Astrocyte (in vitro differentiated cells and primary cell): Measurements from ENCODE around the gene SARS2. TPM values are rescaled to one million over a fixed set of nuclear protein-coding genes. Genes with fewer than 3 reads are reported as not detected.

ENCODE experiments used
- DNase-seq: peaks from one replicate; pipeline ENCODE4 v3.0.0-alpha.2; 2010; ENCODE audit warnings: low read depth
- FAIRE-seq: peaks from 2 replicates; lab custom pipeline; 2011; peaks lifted over from hg19 to GRCh38; lab: Jason Lieb, UNC
- H2AFZ ChIP-seq: 2 replicates; pipeline ENCODE4 v1.6.0; 2012; ENCODE audit warnings: low read depth, low read length, inconsistent platforms
- H3K27ac ChIP-seq: 2 replicates; pipeline ENCODE4 v1.5.1; 2011; ENCODE audit warnings: low read depth, low read length, inconsistent platforms
- H3K27me3 ChIP-seq: 2 replicates; pipeline ENCODE4 v1.6.0; 2011; ENCODE audit warnings: low read length, inconsistent platforms; ENCODE audit not compliant: insufficient read depth
- H3K36me3 ChIP-seq: 2 replicates; pipeline ENCODE4 v1.5.1; 2011; ENCODE audit warnings: low read length, inconsistent platforms; ENCODE audit not compliant: insufficient read depth
- H3K4me1 ChIP-seq: 2 replicates; pipeline ENCODE4 v1.5.1; 2011; ENCODE audit warnings: low read length, inconsistent platforms; ENCODE audit not compliant: insufficient read depth
- H3K4me2 ChIP-seq: 2 replicates; pipeline ENCODE4 v1.6.0; 2012; ENCODE audit warnings: low read length, inconsistent platforms
- H3K4me3 ChIP-seq: 2 replicates; pipeline ENCODE4 v1.5.1; 2011; ENCODE audit warnings: low read depth, mild to moderate bottlenecking, low read length, inconsistent platforms; ENCODE audit not compliant: insufficient read depth
- H3K79me2 ChIP-seq: 2 replicates; pipeline ENCODE4 v1.6.0; 2012; ENCODE audit warnings: mild to moderate bottlenecking, low read length, inconsistent platforms; ENCODE audit not compliant: insufficient read depth
- H3K9ac ChIP-seq: 2 replicates; pipeline ENCODE4 v1.6.0; 2012; ENCODE audit warnings: mild to moderate bottlenecking, low read length, inconsistent platforms
- H3K9me3 ChIP-seq: 2 replicates; pipeline ENCODE4 v1.5.1; 2012; ENCODE audit warnings: low read depth, mild to moderate bottlenecking, low read length, inconsistent platforms; ENCODE audit not compliant: insufficient read depth
- H4K20me1 ChIP-seq: 2 replicates; pipeline ENCODE4 v1.6.0; 2012; ENCODE audit warnings: low read length, inconsistent platforms; ENCODE audit not compliant: insufficient read depth
- H3K27ac Mint-ChIP-seq: one replicate; pipeline ENCODE4 v1.8.0; 2021; ENCODE audit warnings: mild to moderate bottlenecking, mixed read lengths; ENCODE audit not compliant: unreplicated experiment
- H3K27me3 Mint-ChIP-seq: one replicate; pipeline ENCODE4 v1.8.0; 2021; ENCODE audit warnings: low read depth, mixed read lengths; ENCODE audit not compliant: unreplicated experiment
- H3K36me3 Mint-ChIP-seq: one replicate; pipeline ENCODE4 v1.8.0; 2021; ENCODE audit warnings: low read depth, mixed read lengths; ENCODE audit not compliant: unreplicated experiment
- H3K4me1 Mint-ChIP-seq: one replicate; pipeline ENCODE4 v1.8.0; 2021; ENCODE audit warnings: low read depth, mixed read lengths; ENCODE audit not compliant: unreplicated experiment
- H3K4me3 Mint-ChIP-seq: one replicate; pipeline ENCODE4 v1.8.0; 2021; ENCODE audit warnings: mild to moderate bottlenecking, moderate library complexity, mixed read lengths; ENCODE audit not compliant: unreplicated experiment
- H3K9me3 Mint-ChIP-seq: one replicate; pipeline ENCODE4 v1.8.0; 2021; ENCODE audit warnings: mild to moderate bottlenecking, mixed read lengths; ENCODE audit not compliant: unreplicated experiment
- EZH2 ChIP-seq: IDR thresholded peaks from 2 replicates; pipeline ENCODE4 v1.6.1; 2012; ENCODE audit warnings: mild to moderate bottlenecking, low read length, inconsistent platforms; ENCODE audit not compliant: insufficient read depth
- total RNA-seq: library from RNA; stranded (reverse); gene quantifications from 2 replicates; pipeline ENCODE4 v1.2.1, GENCODE V29; 2021
- TF ChIP-seq, protein P1 (sequence below): IDR thresholded peaks from 2 replicates; pipeline ENCODE4 v1.5.1; 2011; ENCODE audit warnings: low read depth, mild to moderate bottlenecking, inconsistent platforms, low read length, moderate library complexity; ENCODE audit not compliant: insufficient read depth

The SARS2 gene
- total RNA-seq, 1 donor from 2014 or later = 24.8 TPM

DNA sequence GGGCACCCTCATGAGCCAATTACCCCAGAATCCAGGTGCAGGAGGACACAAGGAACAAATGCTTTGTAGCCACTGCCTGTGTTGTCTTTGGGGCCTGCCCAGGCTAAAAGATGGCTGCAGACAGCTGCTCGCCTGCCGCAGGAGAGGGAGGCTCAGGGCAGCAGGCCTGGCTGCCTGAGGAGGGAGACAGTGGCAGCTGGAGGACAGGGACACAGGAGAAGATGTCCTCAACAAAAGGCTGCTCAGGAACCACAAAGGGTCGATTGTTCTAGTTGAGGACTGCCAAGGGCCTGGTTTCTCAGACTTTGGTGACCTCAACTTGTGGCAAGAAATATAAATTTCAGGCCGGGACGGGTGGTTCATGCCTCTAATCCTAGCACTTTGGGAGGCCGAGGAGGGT lies 38.8 kb downstream of the SARS2 start:
- no peak for DNase-seq
- Mint-ChIP-seq H3K27ac (no peak overlapping the region), H3K36me3 (peaks cover 3% of the 10 kb centered on the region), H3K27me3 (no peaks in the 10 kb centered on the region), H3K4me1 (no peaks in the 10 kb centered on the region), H3K4me3 (no peak overlapping the region), H3K9me3 (no peaks in the 10 kb centered on the region)
- H4K20me1 ChIP-seq = no peaks in the 10 kb centered on the region
- H3K36me3 ChIP-seq = peaks cover 7% of the 10 kb centered on the region
- no peak for FAIRE-seq
- no peak overlapping the region for H3K4me3 ChIP-seq
- H3K9me3 ChIP-seq = no peaks in the 10 kb centered on the region
- no peaks in the 10 kb centered on the region for H3K27me3 ChIP-seq
- H3K4me1 ChIP-seq = no peaks in the 10 kb centered on the region
- TF ChIP-seq EZH2 = no peak
- TF ChIP-seq, protein P1, sequence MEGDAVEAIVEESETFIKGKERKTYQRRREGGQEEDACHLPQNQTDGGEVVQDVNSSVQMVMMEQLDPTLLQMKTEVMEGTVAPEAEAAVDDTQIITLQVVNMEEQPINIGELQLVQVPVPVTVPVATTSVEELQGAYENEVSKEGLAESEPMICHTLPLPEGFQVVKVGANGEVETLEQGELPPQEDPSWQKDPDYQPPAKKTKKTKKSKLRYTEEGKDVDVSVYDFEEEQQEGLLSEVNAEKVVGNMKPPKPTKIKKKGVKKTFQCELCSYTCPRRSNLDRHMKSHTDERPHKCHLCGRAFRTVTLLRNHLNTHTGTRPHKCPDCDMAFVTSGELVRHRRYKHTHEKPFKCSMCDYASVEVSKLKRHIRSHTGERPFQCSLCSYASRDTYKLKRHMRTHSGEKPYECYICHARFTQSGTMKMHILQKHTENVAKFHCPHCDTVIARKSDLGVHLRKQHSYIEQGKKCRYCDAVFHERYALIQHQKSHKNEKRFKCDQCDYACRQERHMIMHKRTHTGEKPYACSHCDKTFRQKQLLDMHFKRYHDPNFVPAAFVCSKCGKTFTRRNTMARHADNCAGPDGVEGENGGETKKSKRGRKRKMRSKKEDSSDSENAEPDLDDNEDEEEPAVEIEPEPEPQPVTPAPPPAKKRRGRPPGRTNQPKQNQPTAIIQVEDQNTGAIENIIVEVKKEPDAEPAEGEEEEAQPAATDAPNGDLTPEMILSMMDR = no peak
- H3K9ac ChIP-seq = no peak overlapping the region
- no peak overlapping the region for H2AFZ ChIP-seq
- no peak overlapping the region for H3K4me2 ChIP-seq
- H3K79me2 ChIP-seq = peaks cover 1% of the 10 kb centered on the region
- H3K27ac ChIP-seq = no peak overlapping the region

DNA sequence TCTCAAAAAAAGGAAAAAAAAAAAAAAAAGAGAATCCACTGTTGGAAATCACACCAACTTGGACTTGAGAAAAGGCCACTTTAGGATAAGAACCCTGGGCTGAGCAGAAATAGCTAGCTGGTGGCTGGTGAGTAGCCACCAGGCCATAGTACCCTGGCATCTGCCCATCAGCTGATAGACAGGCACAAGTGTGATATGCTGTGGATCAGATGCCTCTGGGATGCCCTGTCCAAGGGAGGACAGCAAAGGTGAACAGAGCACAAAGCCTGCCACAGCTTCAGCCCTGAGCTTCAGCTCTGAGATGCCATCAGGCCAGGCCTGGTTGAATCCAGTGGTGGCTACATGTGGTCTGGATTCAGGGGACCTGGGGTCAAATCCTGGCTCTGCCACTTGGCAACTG lies 39.9 kb downstream of the SARS2 start:
- DNase-seq = no peak
- Histone ChIP-seq H3K79me2 (no peaks in the 10 kb centered on the region), H3K4me1 (no peaks in the 10 kb centered on the region), H3K9me3 (no peaks in the 10 kb centered on the region), H3K4me3 (no peak overlapping the region), H3K27ac (no peak overlapping the region), H4K20me1 (no peaks in the 10 kb centered on the region), H3K36me3 (peaks cover 7% of the 10 kb centered on the region), H3K9ac (no peak overlapping the region), H3K4me2 (no peak overlapping the region), H3K27me3 (no peaks in the 10 kb centered on the region), H2AFZ (no peak overlapping the region)
- no peak for TF ChIP-seq EZH2
- TF ChIP-seq, protein P1 = no peak
- H3K4me1 Mint-ChIP-seq = no peaks in the 10 kb centered on the region
- peaks cover 3% of the 10 kb centered on the region for H3K36me3 Mint-ChIP-seq
- no peaks in the 10 kb centered on the region for H3K27me3 Mint-ChIP-seq
- no peaks in the 10 kb centered on the region for H3K9me3 Mint-ChIP-seq
- H3K27ac Mint-ChIP-seq = no peak overlapping the region
- FAIRE-seq = no peak
- no peak overlapping the region for H3K4me3 Mint-ChIP-seq

DNA sequence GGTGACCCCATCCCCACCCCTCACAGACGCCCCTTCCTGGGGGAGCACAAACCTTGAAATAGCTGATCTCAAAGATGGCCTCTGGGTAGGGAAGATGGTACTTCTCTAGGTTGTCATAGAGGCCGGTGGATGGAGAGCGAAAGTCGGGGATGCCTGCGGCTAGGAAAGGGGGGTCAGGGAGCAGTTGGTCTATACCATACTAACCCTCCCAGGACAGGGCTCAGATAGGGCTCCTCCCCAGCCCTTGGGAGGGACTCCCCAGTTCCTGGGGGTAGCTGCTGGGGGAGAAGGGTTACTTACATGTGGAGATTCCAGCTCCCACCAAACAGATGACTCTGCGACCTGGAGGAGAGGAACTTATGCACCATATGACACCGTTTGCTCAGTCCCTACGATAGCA lies 40.8 kb downstream of the SARS2 start:
- TF ChIP-seq, protein P1 = no peak
- no peak for TF ChIP-seq EZH2
- no peak for DNase-seq
- Histone ChIP-seq H3K27ac (no peak overlapping the region), H3K9me3 (no peaks in the 10 kb centered on the region), H3K9ac (no peak overlapping the region), H3K36me3 (peaks cover 7% of the 10 kb centered on the region), H3K4me3 (no peak overlapping the region), H3K4me2 (no peak overlapping the region), H4K20me1 (no peaks in the 10 kb centered on the region), H2AFZ (no peak overlapping the region), H3K27me3 (no peaks in the 10 kb centered on the region), H3K4me1 (no peaks in the 10 kb centered on the region), H3K79me2 (no peaks in the 10 kb centered on the region)
- Mint-ChIP-seq H3K36me3 (peaks cover 3% of the 10 kb centered on the region), H3K27me3 (no peaks in the 10 kb centered on the region), H3K4me1 (no peaks in the 10 kb centered on the region), H3K27ac (no peak overlapping the region), H3K4me3 (no peak overlapping the region), H3K9me3 (no peaks in the 10 kb centered on the region)
- FAIRE-seq = no peak
